ENCODE measurements around the gene SH2D4B.

The SH2D4B gene

DNA sequence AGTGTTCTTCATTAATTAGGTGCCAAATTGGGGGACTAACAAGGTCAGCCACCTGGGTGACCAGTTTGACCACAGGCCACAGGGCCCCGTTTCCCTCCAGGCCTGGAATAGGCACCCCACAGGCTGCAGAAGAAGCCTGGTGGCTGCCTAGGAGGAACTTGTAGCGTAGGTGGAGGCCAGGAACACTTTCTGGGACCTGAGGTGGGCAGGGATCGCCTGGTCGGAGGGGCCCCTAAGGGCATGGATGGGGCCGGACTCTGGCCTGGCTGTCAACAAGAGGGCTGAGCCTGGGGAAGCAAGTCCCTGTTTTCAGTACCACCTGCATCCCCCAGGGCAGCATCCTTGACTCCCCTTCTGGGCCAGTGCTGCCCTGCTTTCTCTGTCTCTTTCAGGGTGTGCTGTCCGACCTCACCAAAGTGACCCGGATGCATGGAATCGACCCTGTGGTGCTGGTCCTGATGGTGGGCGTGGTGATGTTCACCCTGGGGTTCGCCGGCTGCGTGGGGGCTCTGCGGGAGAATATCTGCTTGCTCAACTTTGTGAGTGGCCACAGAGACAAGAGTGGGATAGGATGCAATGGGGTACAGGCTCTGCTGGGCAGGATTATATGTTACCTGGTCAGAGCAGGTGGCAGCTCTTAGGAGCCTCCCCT lies 30.7 kb upstream of the SH2D4B start:
- Histone ChIP-seq H3K9me3 (ENCODE audit: insufficient read depth, low read depth, low read length) (no peaks in the 10 kb centered on the region), H3K36me3 (ENCODE audit: insufficient read depth, low read depth, low read length) (peaks cover 21% of the 10 kb centered on the region; the same call in 1 of the 2 replicates), H3K4me1 (ENCODE audit: insufficient read depth, low read length) (peaks cover 22% of the 10 kb centered on the region), H3K9ac (ENCODE audit: low read depth, low read length) (no peak overlapping the region), H3K4me3 (ENCODE audit: low read length) (no peak overlapping the region), H3K27ac (ENCODE audit: low read length) (no peak overlapping the region), H3K27me3 (ENCODE audit: insufficient read depth, low read length) (no peaks in the 10 kb centered on the region)

DNA sequence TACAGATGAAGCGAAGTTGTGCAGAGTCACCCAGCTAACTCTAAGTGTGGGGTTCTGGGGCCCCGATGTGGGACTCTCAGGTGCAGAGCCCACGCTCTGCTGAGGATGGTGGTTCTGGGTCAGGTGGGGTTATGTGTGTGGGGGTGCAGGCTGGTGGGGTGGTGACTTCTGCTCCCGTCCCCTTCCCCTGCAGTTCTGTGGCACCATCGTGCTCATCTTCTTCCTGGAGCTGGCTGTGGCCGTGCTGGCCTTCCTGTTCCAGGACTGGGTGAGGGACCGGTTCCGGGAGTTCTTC lies 28.6 kb upstream of the SH2D4B start:
- Histone ChIP-seq H3K4me3 (ENCODE audit: low read length) (no peak overlapping the region), H3K27ac (ENCODE audit: low read length) (no peak overlapping the region), H3K4me1 (ENCODE audit: insufficient read depth, low read length) (peaks cover 9% of the 10 kb centered on the region; the same call in 1 of the 2 replicates), H3K36me3 (ENCODE audit: insufficient read depth, low read depth, low read length) (peaks cover 42% of the 10 kb centered on the region), H3K9me3 (ENCODE audit: insufficient read depth, low read depth, low read length) (no peaks in the 10 kb centered on the region), H3K27me3 (ENCODE audit: insufficient read depth, low read length) (no peaks in the 10 kb centered on the region), H3K9ac (ENCODE audit: low read depth, low read length) (no peak overlapping the region)

DNA sequence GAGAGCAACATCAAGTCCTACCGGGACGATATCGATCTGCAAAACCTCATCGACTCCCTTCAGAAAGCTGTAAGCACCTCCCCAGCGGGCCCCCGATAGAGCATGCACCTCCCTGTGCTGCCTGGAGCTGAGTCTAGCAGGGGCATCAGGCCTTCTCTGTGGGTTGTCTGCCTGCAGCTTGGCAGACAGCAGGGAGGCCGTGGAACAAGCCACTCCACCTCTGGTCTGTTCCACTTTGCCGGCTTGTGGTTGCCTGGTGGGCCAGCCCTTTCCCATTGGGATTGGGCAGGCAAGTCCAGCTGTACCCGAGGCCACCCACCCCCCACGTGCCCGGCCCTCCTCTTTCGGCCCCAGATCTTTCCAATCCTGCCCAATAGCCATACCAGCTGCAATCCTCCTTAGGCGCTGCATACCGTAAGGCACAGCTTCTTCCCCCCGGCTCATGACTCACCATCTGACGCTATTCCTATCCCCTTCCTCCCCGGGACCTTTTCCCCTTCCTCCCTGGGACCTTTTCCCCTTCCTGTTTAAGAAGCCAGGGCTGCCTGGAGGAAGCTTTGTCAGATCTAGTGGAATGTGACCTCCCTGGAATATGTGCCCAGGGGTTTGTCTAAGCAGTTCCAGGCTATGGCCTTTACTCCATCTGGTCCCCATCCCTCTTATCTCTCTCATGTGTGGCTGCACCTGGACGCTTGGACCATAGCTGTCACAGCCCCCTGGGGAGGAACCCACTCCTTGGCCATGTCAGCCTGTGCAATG lies 28.1 kb upstream of the SH2D4B start:
- H3K4me3 ChIP-seq (ENCODE audit: low read length): no peak overlapping the region
- H3K9me3 ChIP-seq (ENCODE audit: insufficient read depth, low read depth, low read length): no peaks in the 10 kb centered on the region
- H3K27ac ChIP-seq (ENCODE audit: low read length): no peak overlapping the region
- H3K4me1 ChIP-seq (ENCODE audit: insufficient read depth, low read length): peaks cover 7% of the 10 kb centered on the region; the same call in 1 of the 2 replicates
- no peaks in the 10 kb centered on the region for H3K27me3 ChIP-seq (ENCODE audit: insufficient read depth, low read length)
- peaks cover 47% of the 10 kb centered on the region for H3K36me3 ChIP-seq (ENCODE audit: insufficient read depth, low read depth, low read length)
- H3K9ac ChIP-seq (ENCODE audit: low read depth, low read length): no peak overlapping the region

DNA sequence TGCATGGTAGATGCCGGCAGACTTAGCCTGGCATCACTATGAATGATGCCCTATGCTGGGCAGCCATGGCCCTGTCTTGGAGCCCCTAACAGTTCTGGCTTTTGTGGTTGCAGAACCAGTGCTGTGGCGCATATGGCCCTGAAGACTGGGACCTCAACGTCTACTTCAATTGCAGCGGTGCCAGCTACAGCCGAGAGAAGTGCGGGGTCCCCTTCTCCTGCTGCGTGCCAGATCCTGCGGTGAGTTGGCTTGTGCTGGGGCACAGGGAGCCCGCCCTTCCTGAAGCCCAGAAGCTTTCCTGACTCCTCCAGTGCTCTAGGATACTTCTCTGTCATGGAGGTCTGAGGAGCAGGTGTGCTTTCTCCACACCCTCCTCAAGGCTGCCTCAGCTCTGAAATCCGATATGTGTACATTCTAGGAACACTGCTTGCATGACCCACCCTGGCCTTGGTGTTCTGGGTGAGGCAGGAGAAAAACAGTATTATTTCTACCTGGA lies 25.6 kb upstream of the SH2D4B start:
- Histone ChIP-seq H3K9me3 (ENCODE audit: insufficient read depth, low read depth, low read length) (no peaks in the 10 kb centered on the region), H3K9ac (ENCODE audit: low read depth, low read length) (no peak overlapping the region), H3K27me3 (ENCODE audit: insufficient read depth, low read length) (no peaks in the 10 kb centered on the region), H3K36me3 (ENCODE audit: insufficient read depth, low read depth, low read length) (peaks cover 67% of the 10 kb centered on the region), H3K27ac (ENCODE audit: low read length) (no peak overlapping the region), H3K4me3 (ENCODE audit: low read length) (no peak overlapping the region), H3K4me1 (ENCODE audit: insufficient read depth, low read length) (no peaks in the 10 kb centered on the region)

DNA sequence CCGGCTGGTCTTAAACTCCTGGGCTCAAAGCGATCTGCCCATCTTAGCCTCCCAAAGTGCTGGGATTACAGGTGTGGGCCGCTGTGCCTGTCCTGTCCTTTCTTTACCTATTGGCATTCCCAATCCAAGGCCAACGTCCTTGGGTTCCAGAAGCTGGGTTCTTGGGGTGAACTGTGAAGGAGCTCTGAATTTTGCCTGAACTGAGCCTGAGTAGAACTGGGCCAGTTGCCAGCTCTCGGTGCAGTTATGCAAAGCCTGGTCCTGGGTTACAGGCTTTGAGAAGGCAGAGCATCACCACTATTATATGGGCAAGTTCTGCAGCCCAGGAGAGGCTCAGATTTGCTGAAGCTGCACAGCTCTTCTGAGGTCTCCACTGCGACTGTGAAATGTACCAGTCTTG lies 24.6 kb upstream of the SH2D4B start:
- Histone ChIP-seq H3K27me3 (ENCODE audit: insufficient read depth, low read length) (no peaks in the 10 kb centered on the region), H3K36me3 (ENCODE audit: insufficient read depth, low read depth, low read length) (peaks cover 77% of the 10 kb centered on the region), H3K9ac (ENCODE audit: low read depth, low read length) (no peak overlapping the region), H3K9me3 (ENCODE audit: insufficient read depth, low read depth, low read length) (no peaks in the 10 kb centered on the region), H3K4me3 (ENCODE audit: low read length) (no peak overlapping the region), H3K27ac (ENCODE audit: low read length) (no peak overlapping the region), H3K4me1 (ENCODE audit: insufficient read depth, low read length) (no peaks in the 10 kb centered on the region)

DNA sequence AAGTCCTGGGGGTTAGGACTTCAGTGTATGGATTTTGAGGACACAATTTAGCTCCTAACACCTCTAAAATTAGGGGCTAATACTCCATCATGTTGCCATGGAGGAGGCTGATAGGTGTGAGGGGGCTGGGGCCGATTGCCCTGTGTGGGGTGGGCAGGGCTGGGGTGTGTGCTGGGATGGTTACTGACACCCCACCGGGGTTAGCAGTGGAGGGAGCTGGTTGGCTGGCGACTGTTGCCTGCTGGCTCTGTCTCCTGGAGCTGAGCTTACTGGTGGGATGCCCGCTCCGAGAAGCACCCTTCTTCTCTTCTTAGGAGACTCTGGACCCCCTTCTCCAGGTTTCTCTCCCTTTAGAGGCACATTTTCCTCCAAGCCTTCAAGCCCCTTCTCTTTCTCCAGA lies 22.2 kb upstream of the SH2D4B start:
- Histone ChIP-seq H3K4me3 (ENCODE audit: low read length) (no peak overlapping the region), H3K9ac (ENCODE audit: low read depth, low read length) (no peak overlapping the region), H3K27ac (ENCODE audit: low read length) (no peak overlapping the region), H3K4me1 (ENCODE audit: insufficient read depth, low read length) (no peaks in the 10 kb centered on the region), H3K27me3 (ENCODE audit: insufficient read depth, low read length) (no peaks in the 10 kb centered on the region), H3K36me3 (ENCODE audit: insufficient read depth, low read depth, low read length) (peaks cover 71% of the 10 kb centered on the region), H3K9me3 (ENCODE audit: insufficient read depth, low read depth, low read length) (no peaks in the 10 kb centered on the region)

DNA sequence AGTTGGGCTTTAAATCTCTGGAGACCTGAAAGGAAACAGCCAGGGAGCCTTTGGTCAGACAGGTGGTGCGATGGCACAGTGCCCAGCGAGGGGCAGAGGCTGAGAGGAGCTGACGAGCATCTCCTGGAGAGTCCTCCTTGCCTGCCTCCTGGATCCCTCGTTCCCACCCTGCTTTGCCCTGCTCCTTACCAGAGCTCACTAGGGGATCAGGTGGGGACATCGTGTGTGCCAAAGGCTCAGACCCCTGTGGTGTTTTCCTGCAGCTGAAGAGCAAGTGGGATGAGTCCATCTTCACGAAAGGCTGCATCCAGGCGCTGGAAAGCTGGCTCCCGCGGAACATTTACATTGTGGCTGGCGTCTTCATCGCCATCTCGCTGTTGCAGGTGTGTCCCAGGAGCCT lies 21.8 kb upstream of the SH2D4B start:
- H3K4me1 ChIP-seq (ENCODE audit: insufficient read depth, low read length): no peaks in the 10 kb centered on the region
- no peak overlapping the region for H3K27ac ChIP-seq (ENCODE audit: low read length)
- H3K9me3 ChIP-seq (ENCODE audit: insufficient read depth, low read depth, low read length): no peaks in the 10 kb centered on the region
- no peaks in the 10 kb centered on the region for H3K27me3 ChIP-seq (ENCODE audit: insufficient read depth, low read length)
- H3K36me3 ChIP-seq (ENCODE audit: insufficient read depth, low read depth, low read length): peaks cover 71% of the 10 kb centered on the region
- H3K9ac ChIP-seq (ENCODE audit: low read depth, low read length): no peak overlapping the region
- H3K4me3 ChIP-seq (ENCODE audit: low read length): no peak overlapping the region

DNA sequence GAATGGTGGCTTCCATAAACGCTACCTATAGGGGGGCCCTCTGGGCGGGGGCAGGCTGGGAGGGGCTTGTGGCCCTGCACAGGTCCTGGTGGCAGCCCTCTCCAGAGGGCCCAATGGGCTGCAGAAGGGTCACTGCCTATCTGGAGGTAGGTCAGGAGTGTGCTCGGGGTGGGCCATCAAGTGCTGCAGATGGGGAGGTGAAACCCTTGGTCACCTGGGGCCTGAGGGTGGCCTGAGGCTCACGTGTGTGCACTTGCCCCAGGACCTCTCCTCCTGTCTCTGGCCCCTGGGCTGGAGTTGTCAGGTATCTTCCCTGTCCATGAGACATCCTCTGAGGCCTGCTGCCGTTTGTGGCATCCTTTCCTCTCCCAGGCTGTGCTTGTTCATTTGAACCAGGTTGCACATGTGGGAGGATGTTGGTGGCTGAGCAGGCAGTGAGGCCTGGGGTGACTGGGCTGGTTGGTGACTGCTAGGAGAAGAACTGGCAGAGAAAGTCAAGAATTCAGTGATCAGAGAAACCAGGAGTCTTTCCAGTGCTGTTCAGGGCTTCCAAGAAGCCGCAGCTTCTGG lies 21.1 kb upstream of the SH2D4B start:
- H3K36me3 ChIP-seq (ENCODE audit: insufficient read depth, low read depth, low read length): peaks cover 70% of the 10 kb centered on the region

DNA sequence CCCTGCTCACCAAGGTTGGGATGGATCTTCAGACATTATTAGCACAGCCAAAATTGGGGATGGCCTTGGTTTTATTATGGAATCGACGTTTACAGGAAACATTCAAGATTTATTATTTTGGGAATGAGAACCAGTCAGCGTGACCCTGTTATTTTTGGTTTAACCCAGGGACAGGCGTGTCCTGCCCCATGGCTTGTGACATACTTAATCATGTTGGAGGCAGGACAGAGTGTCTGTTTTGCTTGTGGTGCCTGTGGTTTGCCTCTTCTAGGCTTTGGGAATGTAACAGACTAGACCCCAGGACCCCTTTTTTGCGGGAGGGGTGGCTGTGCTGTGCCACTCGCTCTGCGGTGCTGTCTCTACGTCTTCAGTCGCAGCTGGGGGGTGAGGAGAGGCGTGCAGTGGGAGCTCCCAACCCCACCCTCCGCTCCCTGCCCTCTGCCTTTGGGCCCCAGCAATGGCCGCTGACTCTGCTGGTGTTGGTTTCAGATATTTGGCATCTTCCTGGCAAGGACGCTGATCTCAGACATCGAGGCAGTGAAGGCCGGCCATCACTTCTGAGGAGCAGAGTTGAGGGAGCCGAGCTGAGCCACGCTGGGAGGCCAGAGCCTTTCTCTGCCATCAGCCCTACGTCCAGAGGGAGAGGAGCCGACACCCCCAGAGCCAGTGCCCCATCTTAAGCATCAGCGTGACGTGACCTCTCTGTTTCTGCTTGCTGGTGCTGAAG lies 20.1 kb upstream of the SH2D4B start:
- peaks cover 60% of the 10 kb centered on the region for H3K36me3 ChIP-seq (ENCODE audit: insufficient read depth, low read depth, low read length)
- H3K27me3 ChIP-seq (ENCODE audit: insufficient read depth, low read length): no peaks in the 10 kb centered on the region
- H3K9me3 ChIP-seq (ENCODE audit: insufficient read depth, low read depth, low read length): no peaks in the 10 kb centered on the region
- no peak overlapping the region for H3K4me3 ChIP-seq (ENCODE audit: low read length)
- H3K27ac ChIP-seq (ENCODE audit: low read length): no peak overlapping the region
- H3K4me1 ChIP-seq (ENCODE audit: insufficient read depth, low read length): no peaks in the 10 kb centered on the region
- H3K9ac ChIP-seq (ENCODE audit: low read depth, low read length): no peak overlapping the region

More for the DNA sequence above, 21.1 kb upstream of the SH2D4B start:
- no peak overlapping the region for H3K4me3 ChIP-seq (ENCODE audit: low read length)
- no peaks in the 10 kb centered on the region for H3K9me3 ChIP-seq (ENCODE audit: insufficient read depth, low read depth, low read length)
- no peaks in the 10 kb centered on the region for H3K27me3 ChIP-seq (ENCODE audit: insufficient read depth, low read length)
- no peaks in the 10 kb centered on the region for H3K4me1 ChIP-seq (ENCODE audit: insufficient read depth, low read length)
- no peak overlapping the region for H3K9ac ChIP-seq (ENCODE audit: low read depth, low read length)
- H3K27ac ChIP-seq (ENCODE audit: low read length): no peak overlapping the region

DNA sequence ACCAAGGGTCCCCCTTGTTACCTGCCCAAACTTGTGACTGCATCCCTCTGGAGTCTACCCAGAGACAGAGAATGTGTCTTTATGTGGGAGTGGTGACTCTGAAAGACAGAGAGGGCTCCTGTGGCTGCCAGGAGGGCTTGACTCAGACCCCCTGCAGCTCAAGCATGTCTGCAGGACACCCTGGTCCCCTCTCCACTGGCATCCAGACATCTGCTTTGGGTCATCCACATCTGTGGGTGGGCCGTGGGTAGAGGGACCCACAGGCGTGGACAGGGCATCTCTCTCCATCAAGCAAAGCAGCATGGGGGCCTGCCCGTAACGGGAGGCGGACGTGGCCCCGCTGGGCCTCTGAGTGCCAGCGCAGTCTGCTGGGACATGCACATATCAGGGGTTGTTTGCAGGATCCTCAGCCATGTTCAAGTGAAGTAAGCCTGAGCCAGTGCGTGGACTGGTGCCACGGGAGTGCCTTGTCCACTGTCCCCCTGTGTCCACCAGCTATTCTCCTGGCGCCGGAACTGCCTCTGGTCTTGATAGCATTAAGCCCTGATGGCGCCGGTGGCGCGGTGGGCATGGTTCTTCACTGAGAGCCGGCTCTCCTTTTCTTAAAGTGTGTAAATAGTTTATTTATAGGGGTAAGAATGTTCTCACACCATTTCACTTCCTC lies 19.4 kb upstream of the SH2D4B start:
- H3K4me3 ChIP-seq (ENCODE audit: low read length): no peak overlapping the region
- no peaks in the 10 kb centered on the region for H3K4me1 ChIP-seq (ENCODE audit: insufficient read depth, low read length)
- H3K9ac ChIP-seq (ENCODE audit: low read depth, low read length): no peak overlapping the region
- no peaks in the 10 kb centered on the region for H3K27me3 ChIP-seq (ENCODE audit: insufficient read depth, low read length)
- no peaks in the 10 kb centered on the region for H3K9me3 ChIP-seq (ENCODE audit: insufficient read depth, low read depth, low read length)
- peaks cover 53% of the 10 kb centered on the region for H3K36me3 ChIP-seq (ENCODE audit: insufficient read depth, low read depth, low read length)
- no peak overlapping the region for H3K27ac ChIP-seq (ENCODE audit: low read length)

DNA sequence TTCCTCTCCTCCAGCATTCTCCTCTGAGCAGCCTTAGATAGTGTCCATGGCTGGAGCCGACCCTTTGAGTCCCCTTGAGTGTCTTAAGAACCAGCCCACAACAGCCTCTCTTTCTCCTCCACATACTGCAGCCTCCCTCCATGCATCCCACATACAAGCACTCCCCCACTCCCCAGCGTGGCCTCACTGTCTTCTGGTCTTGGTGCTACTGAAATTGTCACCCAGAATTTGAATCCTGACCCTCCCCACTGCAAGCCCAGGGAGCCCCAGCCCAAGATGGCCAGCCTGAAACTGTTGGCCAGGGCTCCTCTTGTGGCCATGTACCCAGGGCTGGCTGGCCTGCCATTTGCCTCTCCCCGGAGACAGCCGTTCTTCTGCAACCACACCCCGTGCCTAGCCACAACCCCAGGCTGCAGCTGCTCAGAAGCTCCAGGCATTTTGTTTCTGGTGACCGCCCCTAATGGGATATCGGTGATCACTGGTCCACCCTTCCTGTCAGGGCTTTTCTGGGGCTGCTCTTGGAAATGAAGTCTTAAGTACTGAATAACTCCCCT lies 18.8 kb upstream of the SH2D4B start:
- peaks cover 47% of the 10 kb centered on the region for H3K36me3 ChIP-seq (ENCODE audit: insufficient read depth, low read depth, low read length)
- no peaks in the 10 kb centered on the region for H3K27me3 ChIP-seq (ENCODE audit: insufficient read depth, low read length)
- no peaks in the 10 kb centered on the region for H3K9me3 ChIP-seq (ENCODE audit: insufficient read depth, low read depth, low read length)
- H3K4me3 ChIP-seq (ENCODE audit: low read length): no peak overlapping the region
- H3K27ac ChIP-seq (ENCODE audit: low read length): no peak overlapping the region
- no peak overlapping the region for H3K9ac ChIP-seq (ENCODE audit: low read depth, low read length)
- no peaks in the 10 kb centered on the region for H3K4me1 ChIP-seq (ENCODE audit: insufficient read depth, low read length)

All from iPS-20b (cell line).